GM23338 (cell line): ENCODE measurements around the gene CPAMD8. TPM values are rescaled to one million over a fixed set of nuclear protein-coding genes. Genes with fewer than 3 reads are reported as not detected.
"Not testable (repeated sequence)": the region's sequence is repeated elsewhere in the genome, so short reads cannot be mapped to it uniquely, and the experiment has no call there.

ENCODE experiments used
- ATAC-seq: fragments of 200-7000 bp; cut with Tn5 transposase; 3 replicates; pipeline ENCODE4 v1.9.1; 2020
- DNase-seq: peaks from one replicate; pipeline ENCODE4 v3.0.0-alpha.2; 2015; ENCODE audit warnings: low spot score
- H2AFZ ChIP-seq: fragments of 200-600 bp; sonication (generic); 2 replicates; pipeline ENCODE4 v1.8.0; 2016; ENCODE audit warnings: antibody characterized with exemption, mild to moderate bottlenecking, moderate library complexity
- H3F3A ChIP-seq: fragments of 200-600 bp; sonication (generic); replicated peaks from 2 replicates; pipeline ENCODE4 v1.8.0; 2017; ENCODE audit warnings: antibody characterized with exemption, mixed run types, low read depth
- H3K27ac ChIP-seq: fragments of 200-600 bp; sonication (generic); 2 replicates; pipeline ENCODE4 v1.6.1; 2016; ENCODE audit warnings: low read depth
- H3K27me3 ChIP-seq: fragments of 200-600 bp; sonication (generic); 2 replicates; pipeline ENCODE4 v1.8.0; 2016; ENCODE audit warnings: mild to moderate bottlenecking, mixed run types, moderate library complexity; ENCODE audit not compliant: insufficient read depth
- H3K36me3 ChIP-seq: fragments of 200-600 bp; sonication (generic); 2 replicates; pipeline ENCODE4 v1.8.0; 2016; ENCODE audit warnings: mild to moderate bottlenecking; ENCODE audit not compliant: insufficient read depth
- H3K4me1 ChIP-seq: fragments of 200-600 bp; sonication (generic); 2 replicates; pipeline ENCODE4 v1.8.0; 2016; ENCODE audit warnings: mild to moderate bottlenecking, moderate library complexity; ENCODE audit not compliant: insufficient read depth
- H3K4me2 ChIP-seq: fragments of 200-600 bp; sonication (generic); 2 replicates; pipeline ENCODE4 v1.7.1; 2017; ENCODE audit warnings: mixed run types
- H3K4me3 ChIP-seq: fragments of 200-600 bp; sonication (generic); 2 replicates; pipeline ENCODE4 v1.6.1; 2016; ENCODE audit warnings: mixed run types
- H3K79me2 ChIP-seq: fragments of 200-600 bp; sonication (generic); replicated peaks from 2 replicates; pipeline ENCODE4 v1.8.0; 2017; ENCODE audit warnings: mild to moderate bottlenecking; ENCODE audit not compliant: insufficient read depth
- H3K9me2 ChIP-seq: fragments of 200-600 bp; sonication (generic); 2 replicates; pipeline ENCODE4 v1.8.0; 2017; ENCODE audit not compliant: insufficient read depth
- H4K20me1 ChIP-seq: fragments of 200-600 bp; sonication (generic); replicated peaks from 2 replicates; pipeline ENCODE4 v1.8.0; 2017; ENCODE audit warnings: mild to moderate bottlenecking; ENCODE audit not compliant: insufficient read depth
- H3K27ac Mint-ChIP-seq: 2 replicates; pipeline ENCODE4 v1.8.0; 2020; ENCODE audit warnings: inconsistent platforms, mild to moderate bottlenecking, moderate library complexity, mixed read lengths
- H3K27me3 Mint-ChIP-seq: 3 replicates; pipeline ENCODE4 v1.8.0; 2022; ENCODE audit warnings: low read depth, mild to moderate bottlenecking, moderate library complexity, mixed read lengths, inconsistent platforms; ENCODE audit not compliant: insufficient read depth, poor library complexity
- H3K36me3 Mint-ChIP-seq: 3 replicates; pipeline ENCODE4 v1.8.0; 2021; ENCODE audit warnings: low read depth, mild to moderate bottlenecking, inconsistent platforms, moderate library complexity, mixed read lengths
- H3K4me1 Mint-ChIP-seq: 3 replicates; pipeline ENCODE4 v1.8.0; 2020; ENCODE audit warnings: mild to moderate bottlenecking, inconsistent platforms, mixed read lengths
- H3K4me3 Mint-ChIP-seq: 3 replicates; pipeline ENCODE4 v1.8.0; 2021; ENCODE audit warnings: moderate library complexity, mild to moderate bottlenecking, inconsistent platforms, mixed read lengths
- H3K9me3 Mint-ChIP-seq: 3 replicates; pipeline ENCODE4 v1.8.0; 2020; ENCODE audit warnings: moderate library complexity, mild to moderate bottlenecking, inconsistent platforms, mixed read lengths
- CREB1 ChIP-seq: fragments of 250-450 bp; sonication (Bioruptor Pico); IDR thresholded peaks from 2 replicates; pipeline ENCODE4 v1.5.0; 2020; ENCODE audit warnings: low read depth, mild to moderate bottlenecking, moderate library complexity
- ETS1 ChIP-seq: IDR thresholded peaks from 2 replicates; pipeline ENCODE4 v1.6.1; 2016; ENCODE audit warnings: antibody characterized with exemption
- EZH2phosphoT487 ChIP-seq: fragments of 200-600 bp; sonication (generic); IDR thresholded peaks from one replicate; pipeline ENCODE4 v1.8.1; 2018; ENCODE audit warnings: antibody characterized with exemption; ENCODE audit not compliant: unreplicated experiment
- JUNB ChIP-seq: IDR thresholded peaks from one replicate; pipeline ENCODE4 v1.6.1; 2016; ENCODE audit warnings: antibody characterized with exemption; ENCODE audit not compliant: unreplicated experiment
- POLR2AphosphoS5 ChIP-seq: IDR thresholded peaks from 2 replicates; pipeline ENCODE4 v1.6.1; 2016; ENCODE audit warnings: antibody characterized with exemption, low read depth
- STAT1 ChIP-seq: IDR thresholded peaks from one replicate; pipeline ENCODE4 v1.6.1; 2016; ENCODE audit warnings: antibody characterized with exemption; ENCODE audit not compliant: unreplicated experiment
- ZNF331 ChIP-seq: fragments of 250-450 bp; sonication (Bioruptor Pico); IDR thresholded peaks from 2 replicates; pipeline ENCODE4 v1.5.0; 2020; ENCODE audit warnings: low read depth, mild to moderate bottlenecking, moderate library complexity
- ZNF462 ChIP-seq: fragments of 250-450 bp; sonication (Bioruptor Pico); IDR thresholded peaks from 2 replicates; pipeline ENCODE4 v1.5.0; 2020; ENCODE audit warnings: mild to moderate bottlenecking, moderate library complexity
- polyA plus RNA-seq: library from polyadenylated mRNA; unstranded; fragments of >200 nt; fragmentation: Nextera tagmentation; extraction: Ambion mirVana; gene quantifications from 2 replicates; pipeline ENCODE4 v1.2.1, GENCODE V29; 2016
- total RNA-seq: library from RNA; depleted of rRNA; stranded (reverse); fragments of >200 nt; shearing (Covaris generic); gene quantifications from 2 replicates; pipeline ENCODE4 v1.2.3, GENCODE V29; 2014

CPAMD8 gene
- total and polyA plus RNA-seq, 2 experiments from 2014 or later = 4.4 to 11.8 TPM

GRCh38 chr19:17025361-17025760, 1.2 kb downstream of the CPAMD8 start (continued):
- no peak for TF ChIP-seq ZNF462 (CRISPR knock-in tag)
- no peak for TF ChIP-seq ZNF331 (CRISPR knock-in tag)
- TF ChIP-seq JUNB = no peak
- no peak for TF ChIP-seq ETS1
- no peak for TF ChIP-seq POLR2AphosphoS5
- no peak for TF ChIP-seq CREB1
- TF ChIP-seq STAT1 = no peak
- TF ChIP-seq EZH2phosphoT487 = no peak

- 0 out of 2 replicates have a peak overlapping the region, but pooled peaks have one; percentile 98 for H3K4me2 ChIP-seq
- H3K27ac Mint-ChIP-seq, H2AFZ ChIP-seq, H3K9me2 ChIP-seq, H3K4me3 ChIP-seq, ATAC-seq, H3K36me3 ChIP-seq, H4K20me1 ChIP-seq, DNase-seq, H3F3A ChIP-seq, H3K4me1 Mint-ChIP-seq, H3K27ac ChIP-seq, H3K27me3 ChIP-seq: not testable (repeated sequence)
- H3K79me2 ChIP-seq = peaks cover 10% of the 10 kb centered on the region
- peaks cover 12% of the 10 kb centered on the region for H3K4me1 ChIP-seq
- Mint-ChIP-seq H3K36me3 (peaks cover 37% of the 10 kb centered on the region), H3K27me3 (peaks cover 27% of the 10 kb centered on the region), H3K9me3 (peaks cover 31% of the 10 kb centered on the region), H3K4me3 (peak overlapping the region; percentile 86; the same call in 2 of the 3 replicates)
Measured at GRCh38 chr19:17024941-17025340, 1.7 kb downstream of the CPAMD8 start.
